Heart right ventricle (tissue), 16 donors: ENCODE measurements around the gene PTPN22. TPM values are rescaled to one million over a fixed set of nuclear protein-coding genes. Genes with fewer than 3 reads are reported as not detected.
A peak's percentile ranks its signal among the peaks of the same experiment; 100 is the strongest.

Experiments
- ATAC-seq, 8 donors: fragments of 200-7000 bp; cut with Tn5 transposase; one replicate each; pipeline ENCODE4 v1.9.1; 2020; ENCODE audit warnings: mild to moderate bottlenecking in 8 of 8, moderate library complexity in 8 of 8, moderate number of reproducible peaks in 1 of 8
- DNase-seq, 2 donors: peaks; one replicate each; pipeline ENCODE4 v3.0.0-alpha.2; 2020
- H3K27ac ChIP-seq, 10 donors: fragments of 200-600 bp; sonication (generic) in 2 of 10; one replicate each; pipeline versions ENCODE4 v1.5.0 to v1.8.0; 2020 to 2022; ENCODE audit warnings: mild to moderate bottlenecking in 3 of 10
- H3K27me3 ChIP-seq, 7 donors: fragments of 200-600 bp; one replicate each; pipeline ENCODE4 v1.8.0; 2021 to 2022; ENCODE audit warnings: mild to moderate bottlenecking in 2 of 7
- H3K36me3 ChIP-seq, 9 donors: fragments of 200-600 bp; sonication (generic) in 1 of 9; one replicate each; pipeline versions ENCODE4 v1.5.0 to v1.8.0; 2020 to 2022; ENCODE audit warnings: mild to moderate bottlenecking in 2 of 9
- H3K4me1 ChIP-seq, 9 donors: fragments of 200-600 bp; sonication (generic) in 1 of 9; one replicate each; pipeline versions ENCODE4 v1.5.0 to v1.8.0; 2020 to 2022; ENCODE audit warnings: mild to moderate bottlenecking in 4 of 9
- H3K4me3 ChIP-seq, 10 donors: fragments of 200-600 bp; sonication (generic) in 2 of 10; one replicate each; pipeline versions ENCODE4 v1.5.0 to v1.8.0; 2020 to 2022; ENCODE audit warnings: mild to moderate bottlenecking in 7 of 10, moderate library complexity in 2 of 10
- H3K9me3 ChIP-seq, 11 donors: fragments of 200-600 bp in 10 of 11; sonication (generic) in 2 of 11; one replicate each; pipeline versions ENCODE4 v1.5.0 to v1.8.0; 2013 to 2022; ENCODE audit warnings: mild to moderate bottlenecking in 2 of 11, control low read depth in 1 of 11, moderate library complexity in 1 of 11
- WGBS, 2 donors: extraction: QIAGEN DNeasy Blood & Tissue Kit; methylation state at CpG; one replicate each; pipeline ENCODE4 v1.1.7; 2013; ENCODE audit warnings: inconsistent platforms in 1 of 2; 5-methylcytosine and 5-hydroxymethylcytosine counted together
- intact Hi-C, 10 donors: fragments of 100-400 bp; cut with DNase I; formaldehyde crosslinking; loops; one replicate each; pipeline versions ENCODE4 v1.11.1 to v1.14.2; 2022
- polyA plus RNA-seq, 2 donors: library from polyadenylated mRNA; stranded (reverse); fragments of 200-250 nt; gene quantifications; one replicate each; pipeline ENCODE4 v1.2.3, GENCODE V29; 2013
- total RNA-seq, 10 donors: library from RNA; stranded (reverse); fragmentation: NEBNext Ultra II Directional in 3 of 10; extraction: Animal tissue kit (Norgen Biotek cat#: 25700) in 3 of 10; gene quantifications; one replicate each; pipeline versions ENCODE4 v1.2.1 to v1.2.4, GENCODE V29; 2021 to 2023
- TF ChIP-seq, protein P1 (sequence below), 9 donors: fragments of 200-600 bp; sonication (generic) in 2 of 9; IDR thresholded peaks; one replicate each; pipeline versions ENCODE4 v1.5.0 to v1.8.0; 2021 to 2022; ENCODE audit warnings: antibody characterized with exemption in 9 of 9, mild to moderate bottlenecking in 5 of 9, moderate library complexity in 1 of 9
- donor health status: Arrhythmogenic right ventricular cardiomyopathy.
- donor health status: ischemic (EF 13 %, LVEDD 7.1; RV severe dilation, severe dysfunction).
- donor health status: healthy with polysubstance abuse.
- donor health status: DM: no; HTN: yes; CAD: no.
- donor health status: DM: no; HTN: no; CAD: no.
- donor health status: ischemic (EF 25% LVEDD 6.9; RV normal size, moderate dysfunction).
- donor health status: ischemic (EF 25% LVEDD 5.7; RV mildly dilated, moderate dysfunction).
- donor health status: healthy.
- donor health status: DM: yes; HTN: yes; CAD: no.
- donor health status: Ischemic cardiomyopathy.
- donor health status: ischemic (EF 35%, LVEDD 5.7; RV mildly dilated, moderate dysfunction).
- donor health status: nonischemic (EF 11% LVEDD 7.7; RV severe dilation, severe dysfunction).
- donor health status: DM: yes; HTN: yes; CAD: no.
- donor health status: PGD.
- donor health status: ischemic (EF 29% LVEDD 5.4; RV normal size, mild dysfunction).
- donor health status: nonischemic (EF 23%, LVEDD 6.1; RV moderate dilation, normal function).

Gene PTPN22
- total and polyA plus RNA-seq, 12 donors, result 0.13 to 3.3 (median 0.54) TPM

GRCh38 chr1:113904674-113905434 lies 33.3 kb upstream of the PTPN22 start, which contains the start of the genes AP4B1 and DCLRE1B:
AP4B1 (minus strand) TSS chr1:113904799; CDS start chr1:113904717, 82 bp downstream.
DCLRE1B (plus strand) TSS chr1:113905326; CDS start chr1:113905587, 261 bp downstream.
- Histone ChIP-seq H3K27me3 (no peaks in the 10 kb centered on the region), H3K9me3 (no peaks in the 10 kb centered on the region), H3K4me1 (peaks cover 0 to 49% (median 24%) of the 10 kb centered on the region in 9 donors), H3K27ac (peak within 1 kb of the TSS; percentile 52 to 95 (median 92)), H3K4me3 (peak within 1 kb of the TSS; percentile 58 to 86 (median 78)), H3K36me3 (peaks cover 0 to 59% (median 9%) of the 10 kb centered on the region in 9 donors)
- DNase-seq, result peak; percentile 98 to 100
- ATAC-seq, result peak; percentile 96 to 99 (median 98)
- intact Hi-C loops, result loop anchor here in 8 of 10 donors (1.0 to 10.0 kb wide), 8 partner anchors 24 to 150 kb away; partner anchors contain the start of genes HIPK1 (in 7 of the 8), PHTF1 (in 3 of the 8) and RSBN1 (in 2 of the 8)
- WGBS, 2 donors, result 0 to 1% methylated on average over 67 of the region's 67 CpGs
- TF ChIP-seq, protein P1, sequence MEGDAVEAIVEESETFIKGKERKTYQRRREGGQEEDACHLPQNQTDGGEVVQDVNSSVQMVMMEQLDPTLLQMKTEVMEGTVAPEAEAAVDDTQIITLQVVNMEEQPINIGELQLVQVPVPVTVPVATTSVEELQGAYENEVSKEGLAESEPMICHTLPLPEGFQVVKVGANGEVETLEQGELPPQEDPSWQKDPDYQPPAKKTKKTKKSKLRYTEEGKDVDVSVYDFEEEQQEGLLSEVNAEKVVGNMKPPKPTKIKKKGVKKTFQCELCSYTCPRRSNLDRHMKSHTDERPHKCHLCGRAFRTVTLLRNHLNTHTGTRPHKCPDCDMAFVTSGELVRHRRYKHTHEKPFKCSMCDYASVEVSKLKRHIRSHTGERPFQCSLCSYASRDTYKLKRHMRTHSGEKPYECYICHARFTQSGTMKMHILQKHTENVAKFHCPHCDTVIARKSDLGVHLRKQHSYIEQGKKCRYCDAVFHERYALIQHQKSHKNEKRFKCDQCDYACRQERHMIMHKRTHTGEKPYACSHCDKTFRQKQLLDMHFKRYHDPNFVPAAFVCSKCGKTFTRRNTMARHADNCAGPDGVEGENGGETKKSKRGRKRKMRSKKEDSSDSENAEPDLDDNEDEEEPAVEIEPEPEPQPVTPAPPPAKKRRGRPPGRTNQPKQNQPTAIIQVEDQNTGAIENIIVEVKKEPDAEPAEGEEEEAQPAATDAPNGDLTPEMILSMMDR (IDR thresholded peaks at IDR 0.05), result peak; percentile 37 to 88 (median 71)

GRCh38 chr1:113904293-113904673 lies 32.8 kb upstream of the PTPN22 start:
- Histone ChIP-seq H3K9me3 (no peaks in the 10 kb centered on the region), H3K27ac (peak overlapping the region; percentile 52 to 95 (median 92)), H3K27me3 (no peaks in the 10 kb centered on the region), H3K4me3 (peak overlapping the region; percentile 58 to 84 (median 75)), H3K36me3 (peaks cover 0 to 59% (median 13%) of the 10 kb centered on the region in 9 donors), H3K4me1 (peaks cover 0 to 49% (median 24%) of the 10 kb centered on the region in 9 donors)
- ATAC-seq (peak in 3 of 8 donors; percentile 0 to 1 (median 0)), DNase-seq (no peak)
- 0% methylated on average over 11 of the region's 11 CpGs for WGBS, 2 donors
- TF ChIP-seq, protein P1 (IDR thresholded peaks at IDR 0.05), result no peak
- intact Hi-C loops, result loop anchor here in 6 of 10 donors (2.0 to 10.0 kb wide), 6 partner anchors 25 to 149 kb away; partner anchors contain the start of genes PHTF1 (in 3 of the 6), RSBN1 (in 2 of the 6) and HIPK1 (in 1 of the 6)

- ATAC-seq, result no peak
- TF ChIP-seq, protein P1 (IDR thresholded peaks at IDR 0.05), result no peak
- Histone ChIP-seq H3K27ac (peak overlapping the region in 9 of 10 donors; percentile 86 to 95 (median 92)), H3K4me1 (peaks cover 0 to 52% (median 27%) of the 10 kb centered on the region in 9 donors), H3K36me3 (peaks cover 0 to 59% (median 13%) of the 10 kb centered on the region in 9 donors), H3K9me3 (no peaks in the 10 kb centered on the region), H3K4me3 (peak overlapping the region; percentile 58 to 84 (median 75)), H3K27me3 (no peaks in the 10 kb centered on the region)
- intact Hi-C loops, result loop anchor here in 6 of 10 donors (2.0 to 10.0 kb wide), 6 partner anchors 25 to 149 kb away; partner anchors contain the start of genes PHTF1 (in 3 of the 6), RSBN1 (in 2 of the 6) and HIPK1 (in 1 of the 6)
- 12 to 15% methylated on average over 7 of the region's 7 CpGs for WGBS, 2 donors
- DNase-seq, result no peak
Observed at GRCh38 chr1:113903501-113904292, 32.2 kb upstream of the PTPN22 start.
